Upper lobe of left lung (tissue), 4 donors: Measurements from ENCODE around the gene SNX5.

Experiments used
- POLR2A ChIP-seq, 4 donors: fragments of 450-650 bp; IDR thresholded peaks; one replicate each; pipeline ENCODE4 v1.5.1; 2016 to 2017; ENCODE audit warnings: antibody characterized with exemption in 4 of 4, mild to moderate bottlenecking in 2 of 4
- TF ChIP-seq, protein P1 (sequence below), 6 experiments: fragments of 450-650 bp in 4 of 6; fragments of 200-600 bp in 2 of 6; sonication (generic) in 2 of 6; IDR thresholded peaks; one replicate each; pipeline ENCODE4 v1.5.1; 2016 to 2019; ENCODE audit warnings: antibody characterized with exemption in 6 of 6

DNA sequence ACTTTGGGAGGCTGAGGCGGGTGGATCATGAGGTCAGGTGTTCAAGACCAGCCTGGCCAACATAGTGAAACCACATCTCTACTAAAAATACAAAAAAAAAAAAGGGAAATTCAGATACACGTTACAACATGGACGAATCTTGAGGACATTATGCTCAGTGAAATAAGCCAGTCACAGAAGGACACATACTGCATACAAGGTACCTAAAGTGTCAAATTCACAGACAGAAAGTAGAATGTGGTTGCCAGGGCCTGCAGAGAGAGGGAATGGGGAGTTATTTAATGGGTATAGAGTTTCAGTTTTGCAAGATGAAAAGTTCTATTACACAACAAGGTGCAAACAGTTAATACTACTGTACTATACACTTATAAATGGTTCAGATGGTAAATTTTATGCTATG is 75.1 kb downstream of the SNX5 start:
- TF ChIP-seq POLR2A (IDR thresholded peaks at IDR 0.05), result no peak
- TF ChIP-seq, protein P1, sequence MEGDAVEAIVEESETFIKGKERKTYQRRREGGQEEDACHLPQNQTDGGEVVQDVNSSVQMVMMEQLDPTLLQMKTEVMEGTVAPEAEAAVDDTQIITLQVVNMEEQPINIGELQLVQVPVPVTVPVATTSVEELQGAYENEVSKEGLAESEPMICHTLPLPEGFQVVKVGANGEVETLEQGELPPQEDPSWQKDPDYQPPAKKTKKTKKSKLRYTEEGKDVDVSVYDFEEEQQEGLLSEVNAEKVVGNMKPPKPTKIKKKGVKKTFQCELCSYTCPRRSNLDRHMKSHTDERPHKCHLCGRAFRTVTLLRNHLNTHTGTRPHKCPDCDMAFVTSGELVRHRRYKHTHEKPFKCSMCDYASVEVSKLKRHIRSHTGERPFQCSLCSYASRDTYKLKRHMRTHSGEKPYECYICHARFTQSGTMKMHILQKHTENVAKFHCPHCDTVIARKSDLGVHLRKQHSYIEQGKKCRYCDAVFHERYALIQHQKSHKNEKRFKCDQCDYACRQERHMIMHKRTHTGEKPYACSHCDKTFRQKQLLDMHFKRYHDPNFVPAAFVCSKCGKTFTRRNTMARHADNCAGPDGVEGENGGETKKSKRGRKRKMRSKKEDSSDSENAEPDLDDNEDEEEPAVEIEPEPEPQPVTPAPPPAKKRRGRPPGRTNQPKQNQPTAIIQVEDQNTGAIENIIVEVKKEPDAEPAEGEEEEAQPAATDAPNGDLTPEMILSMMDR (IDR thresholded peaks at IDR 0.05), result no peak
